ENCODE results near the gene RUVBL2.

Gene RUVBL2

GRCh38 chr19:48968813-48969218, 24.9 kb upstream of the RUVBL2 start:
- no peak overlapping the region for H3K4me3 ChIP-seq (ENCODE audit: low read depth, low read length)
- TF ChIP-seq CTCF (IDR thresholded peaks at IDR 0.05; ENCODE audit: low read depth, low read length): no peak

GRCh38 chr19:48969276-48970138, 24.2 kb upstream of the RUVBL2 start:
- no peak overlapping the region for H3K4me3 ChIP-seq (ENCODE audit: low read depth, low read length)
- no peak for TF ChIP-seq CTCF (IDR thresholded peaks at IDR 0.05; ENCODE audit: low read depth, low read length)

GRCh38 chr19:48970139-48970766, 23.4 kb upstream of the RUVBL2 start:
- no peak for TF ChIP-seq CTCF (IDR thresholded peaks at IDR 0.05; ENCODE audit: low read depth, low read length)
- H3K4me3 ChIP-seq (ENCODE audit: low read depth, low read length): no peak overlapping the region

GRCh38 chr19:48970923-48971395, 22.7 kb upstream of the RUVBL2 start:
- H3K4me3 ChIP-seq (ENCODE audit: low read depth, low read length): no peak overlapping the region
- TF ChIP-seq CTCF (IDR thresholded peaks at IDR 0.05; ENCODE audit: low read depth, low read length): peak; percentile 91

GRCh38 chr19:48975947-48976847, 17.5 kb upstream of the RUVBL2 start:
- no peak overlapping the region for H3K4me3 ChIP-seq (ENCODE audit: low read depth, low read length)
- TF ChIP-seq CTCF (IDR thresholded peaks at IDR 0.05; ENCODE audit: low read depth, low read length): no peak

- no peak for TF ChIP-seq CTCF (IDR thresholded peaks at IDR 0.05; ENCODE audit: low read depth, low read length)
- H3K4me3 ChIP-seq (ENCODE audit: low read depth, low read length): no peak overlapping the region
These were observed 16.6 kb upstream of the RUVBL2 start for GRCh38 chr19:48977061-48977460.

Data from WI38 (cell line).